GM19452 (cell line): ENCODE data around the gene OSGIN1.

Source experiments
- ATAC-seq: cut with Tn5 transposase; IDR thresholded peaks from one replicate; pipeline ENCODE4 v1.9.1; 2021; ENCODE audit not compliant: unreplicated experiment

The OSGIN1 gene

DNA sequence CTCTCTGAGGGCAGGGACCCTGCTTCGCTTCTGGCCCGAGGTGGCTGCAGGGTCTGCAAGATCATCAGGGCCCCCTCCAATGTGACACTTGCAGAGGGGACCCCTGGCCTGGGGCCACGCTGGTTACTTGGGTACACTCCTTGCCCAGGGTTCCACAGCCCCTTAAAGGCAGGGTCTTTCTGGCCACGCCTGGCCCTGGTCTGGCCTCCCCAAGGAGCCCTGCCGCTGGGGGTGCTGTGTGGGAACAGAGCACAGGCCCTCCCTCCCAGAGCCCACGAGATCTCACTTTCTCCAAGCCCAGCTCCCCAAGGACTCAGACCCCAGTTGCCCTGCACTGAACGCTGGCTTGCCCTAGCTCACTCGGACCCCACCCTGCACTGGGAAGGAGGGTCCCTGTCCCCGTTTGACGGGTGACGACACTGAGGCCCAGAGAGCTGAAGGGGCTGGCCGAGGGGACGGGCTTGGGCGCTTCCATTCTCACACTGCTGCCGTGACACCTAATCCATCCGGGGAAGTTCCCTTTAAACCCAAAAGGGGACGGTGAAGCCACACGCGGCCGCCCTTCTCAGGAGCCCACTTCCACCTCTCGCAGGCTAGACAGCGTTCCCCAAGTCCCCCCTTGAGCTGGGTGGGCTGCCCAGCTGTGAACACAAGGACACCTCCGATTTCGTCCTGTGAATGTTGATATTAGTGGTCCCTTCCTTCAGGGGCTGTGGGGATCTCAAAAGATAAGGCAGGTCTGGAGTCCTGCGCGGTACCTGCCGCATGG, 26.9 kb upstream of the OSGIN1 start:
- no peak for ATAC-seq

- ATAC-seq, result no peak
Observed at GRCh38 chr16:83926726-83927397, 26.2 kb upstream of the OSGIN1 start.

DNA sequence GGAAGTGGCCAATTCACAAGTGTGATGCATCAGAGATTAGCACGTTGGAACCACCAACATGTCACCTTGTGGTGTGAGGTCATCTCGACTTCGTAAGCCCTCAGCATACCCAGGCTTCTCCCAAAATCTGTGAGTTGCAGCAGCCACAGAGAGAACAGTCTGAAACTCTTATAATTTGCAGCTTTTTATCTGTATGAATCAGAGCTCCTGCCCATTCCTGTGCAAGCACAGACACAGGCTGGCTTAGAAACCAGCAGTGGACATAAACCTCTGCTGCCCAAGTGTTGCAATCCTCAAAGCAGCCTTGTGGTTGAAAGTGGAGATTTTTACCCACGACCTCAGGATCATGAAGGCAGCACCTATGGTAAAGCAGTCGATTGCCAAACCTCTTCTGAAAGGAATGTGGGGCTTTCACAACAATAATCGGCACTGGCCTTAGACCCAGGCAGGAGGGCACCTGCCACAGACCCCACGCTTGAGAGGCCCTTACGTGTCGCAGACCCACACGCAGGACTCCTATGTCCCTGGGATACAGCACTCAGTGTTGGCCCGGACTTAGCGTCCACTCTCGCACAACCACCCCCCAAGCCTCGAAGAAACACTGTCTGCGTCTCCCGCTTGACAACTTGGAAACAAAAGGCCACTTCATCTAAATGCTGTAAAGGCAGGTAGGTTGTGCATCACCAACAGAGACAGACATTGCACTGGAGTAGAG, 24.5 kb upstream of the OSGIN1 start:
- no peak for ATAC-seq

DNA sequence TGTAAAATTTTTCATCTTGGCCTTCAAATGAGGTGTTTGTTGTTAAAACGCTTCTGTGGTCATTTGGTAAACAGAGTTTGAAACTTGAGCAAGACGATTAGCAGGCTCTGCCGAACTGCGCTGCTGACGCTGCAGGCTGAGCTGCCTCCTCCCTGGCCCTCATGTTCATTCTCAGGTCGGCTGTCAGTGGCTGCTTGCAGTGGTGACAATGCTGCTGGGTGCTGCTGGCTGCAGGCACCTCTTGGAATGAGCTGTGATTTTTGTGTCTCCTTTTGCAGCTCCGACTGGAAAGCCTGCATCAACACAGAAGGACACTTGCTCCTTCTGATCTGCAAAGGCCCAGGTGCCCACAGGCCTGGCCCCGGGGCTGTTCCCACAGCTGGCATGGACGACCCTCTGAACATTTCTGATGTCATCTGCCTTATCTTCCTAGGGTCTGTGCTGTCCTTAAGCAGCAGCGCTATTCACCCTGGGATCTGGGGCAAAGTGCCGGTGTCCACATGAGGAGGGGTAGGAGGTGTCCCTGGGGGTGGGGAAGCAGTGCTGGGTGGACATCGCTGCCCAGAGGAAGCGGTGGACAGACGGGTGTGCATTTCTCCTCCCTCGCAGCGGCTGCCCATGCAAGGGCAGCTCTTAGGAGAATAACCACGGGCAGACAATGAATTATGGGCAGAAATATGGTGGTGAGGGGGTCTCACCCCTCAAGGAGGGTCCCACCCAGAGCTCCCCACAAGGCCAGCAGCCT, 23.1 kb upstream of the OSGIN1 start:
- no peak for ATAC-seq

GRCh38 chr16:83930730-83931500, 22.1 kb upstream of the OSGIN1 start:
- no peak for ATAC-seq

- no peak for ATAC-seq
Observed at GRCh38 chr16:83931556-83931955, 21.5 kb upstream of the OSGIN1 start.

DNA sequence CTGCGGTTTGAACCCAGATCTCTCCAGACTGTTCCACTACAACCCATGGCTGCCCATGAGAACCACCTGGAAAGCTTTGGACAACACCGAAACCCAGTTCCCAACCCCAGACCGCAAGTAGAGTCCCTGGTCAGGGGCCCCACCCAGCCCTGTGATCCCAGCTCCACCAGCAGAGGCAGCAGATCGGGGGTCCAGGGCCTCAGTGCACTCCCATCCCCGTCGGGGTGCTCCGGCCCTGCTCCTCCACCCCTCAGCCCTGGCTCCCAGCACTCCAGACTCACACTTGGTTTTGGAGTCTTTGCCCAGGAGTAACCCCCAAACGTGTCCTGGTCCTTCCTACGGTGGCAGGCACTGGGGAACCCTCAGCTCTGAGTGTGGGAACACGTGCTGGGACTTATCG, 20.7 kb upstream of the OSGIN1 start:
- no peak for ATAC-seq

- no peak for ATAC-seq
Observed at GRCh38 chr16:83932955-83933673, 19.9 kb upstream of the OSGIN1 start.

GRCh38 chr16:83933885-83934683, 19.0 kb upstream of the OSGIN1 start:
- no peak for ATAC-seq

DNA sequence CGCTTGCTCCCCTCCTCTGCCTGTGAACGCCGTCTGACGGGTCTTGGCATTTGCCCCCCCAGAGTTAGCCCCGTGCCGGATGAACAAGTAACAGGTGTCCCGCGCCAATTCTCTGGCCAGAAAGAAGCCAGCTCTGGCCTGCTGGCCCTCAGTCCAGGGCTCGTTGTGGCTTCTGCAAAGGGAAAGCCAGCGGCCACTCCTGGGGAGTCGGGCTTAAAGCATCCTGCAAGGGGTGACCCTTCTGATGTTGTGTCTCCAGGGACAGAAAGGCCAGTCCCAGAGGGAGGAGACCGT, 18.4 kb upstream of the OSGIN1 start:
- ATAC-seq, result no peak

DNA sequence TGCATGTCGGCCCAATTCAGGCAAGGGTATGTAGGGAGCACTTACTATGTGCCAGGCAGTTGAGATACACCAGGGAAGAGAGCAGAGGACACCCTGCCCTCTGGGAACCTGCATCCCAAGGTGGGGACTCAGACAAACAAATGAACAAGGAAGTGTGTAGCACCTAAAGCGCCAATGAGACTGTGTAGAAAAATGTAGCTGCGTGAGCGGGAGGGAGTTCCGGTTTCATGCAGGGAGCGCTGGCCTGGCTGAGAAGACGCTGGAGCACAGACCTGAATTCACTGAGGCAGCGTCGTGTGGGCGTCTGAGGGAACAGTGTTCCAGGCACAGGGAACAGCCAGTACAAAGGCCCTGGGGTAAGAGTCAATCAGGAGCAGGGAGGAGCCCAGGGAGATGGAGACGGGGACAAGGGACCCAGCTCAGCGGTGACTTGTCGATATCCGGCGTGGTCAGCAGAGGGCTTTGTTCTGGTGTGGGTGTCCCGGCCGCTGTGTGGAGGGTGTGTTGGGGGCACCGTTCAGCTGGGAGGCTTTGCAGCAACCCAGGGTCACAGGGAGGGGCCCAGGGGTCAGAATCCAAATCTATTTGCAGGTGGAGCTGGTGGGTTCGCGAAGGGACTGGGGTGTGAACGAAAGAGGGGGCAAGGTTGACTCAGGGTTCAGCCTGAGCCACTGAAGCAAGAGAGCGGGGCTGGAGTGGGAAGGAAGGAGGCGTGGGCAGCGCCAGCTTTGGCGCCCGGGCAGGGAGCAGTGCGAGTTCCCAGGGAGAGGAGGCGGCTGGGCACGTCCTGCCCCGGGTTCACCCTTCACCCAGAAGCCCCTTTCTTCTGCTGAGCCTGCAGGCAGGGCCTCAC, 17.8 kb upstream of the OSGIN1 start:
- no peak for ATAC-seq

DNA sequence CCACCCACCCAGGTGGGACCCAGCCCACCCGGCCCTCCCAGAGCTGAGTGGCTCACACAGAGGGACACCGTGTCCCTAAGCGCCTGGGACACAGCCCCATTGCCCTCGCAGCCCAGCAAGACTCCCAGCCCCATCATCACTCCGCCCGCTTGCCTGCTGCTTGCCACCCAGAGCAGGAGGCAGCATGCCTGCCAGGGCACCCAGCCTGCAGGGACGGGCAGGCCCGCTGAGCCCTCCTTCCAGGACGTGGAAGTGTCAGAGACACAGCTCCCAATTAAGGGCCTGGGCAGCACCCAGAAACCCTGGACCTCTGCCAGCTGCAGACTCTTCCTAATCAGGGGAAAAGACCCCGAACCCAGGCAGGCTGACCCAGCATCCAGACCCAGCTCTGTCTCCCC, 17.2 kb upstream of the OSGIN1 start:
- ATAC-seq, result no peak

DNA sequence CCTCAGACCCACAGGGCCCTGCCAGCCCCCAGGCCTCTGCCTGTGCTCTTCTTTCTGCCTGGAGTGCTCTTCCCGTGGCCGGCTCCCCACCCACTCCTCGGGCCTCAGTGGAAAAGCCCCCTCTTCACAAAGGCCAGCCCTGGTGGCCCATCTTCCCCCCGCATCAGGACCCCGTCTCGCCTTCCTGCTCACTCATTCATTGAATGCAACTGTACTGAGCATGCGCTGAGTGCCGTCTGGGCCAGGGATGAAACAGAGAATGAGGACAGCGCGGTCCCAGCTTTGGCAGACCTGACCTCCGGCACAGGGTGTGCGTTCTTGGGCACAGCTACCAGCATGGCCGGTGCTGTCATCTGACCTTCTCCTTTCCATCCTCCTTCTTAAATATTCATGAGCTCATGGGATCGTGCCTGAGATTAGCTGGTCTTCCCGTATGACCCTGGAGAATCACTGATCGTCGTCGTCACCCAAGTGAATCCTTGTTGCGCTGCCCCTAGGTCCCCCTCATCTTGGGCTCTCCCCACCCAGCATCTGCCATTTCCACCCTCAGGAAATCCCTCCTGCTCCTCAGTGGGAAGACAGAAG, 16.4 kb upstream of the OSGIN1 start:
- no peak for ATAC-seq

GRCh38 chr16:83937267-83937666, 15.8 kb upstream of the OSGIN1 start:
- ATAC-seq, result no peak

GRCh38 chr16:83937922-83938885, 14.8 kb upstream of the OSGIN1 start:
- ATAC-seq, result no peak

DNA sequence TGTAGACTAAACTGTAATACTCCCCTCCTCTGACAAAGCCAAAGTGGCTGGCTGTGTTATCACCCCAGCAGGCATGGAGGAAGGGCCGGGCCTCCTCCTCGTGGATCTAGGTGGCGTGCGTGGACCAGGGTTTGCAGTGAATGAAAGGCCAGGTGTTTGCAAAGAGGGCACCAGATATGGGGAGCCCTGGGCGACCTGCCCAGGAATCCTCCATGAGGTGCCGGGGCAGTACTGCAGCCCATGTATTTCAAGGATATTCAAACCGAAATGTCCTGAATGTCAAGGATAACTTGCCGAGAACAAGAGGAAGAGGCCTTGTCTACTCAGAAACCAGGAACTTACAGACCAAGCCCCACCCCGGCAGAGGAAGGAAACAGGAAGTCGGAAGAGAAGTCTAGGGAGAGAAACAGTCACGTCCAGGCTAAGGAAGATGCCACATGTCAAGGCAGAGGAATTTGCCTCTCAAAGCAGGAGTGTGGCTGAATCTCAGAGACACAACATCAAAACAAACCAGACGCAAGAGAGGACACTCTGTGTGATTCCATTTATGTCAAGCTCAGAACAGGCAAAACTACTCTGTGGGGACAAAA, 13.7 kb upstream of the OSGIN1 start:
- ATAC-seq, result no peak

- ATAC-seq, result no peak
Observed at GRCh38 chr16:83940119-83940518, 12.9 kb upstream of the OSGIN1 start.
